Pons (tissue), 1 donor: ENCODE data around the gene RPS8.
"Not testable (repeated sequence)": the region's sequence is repeated elsewhere in the genome, so short reads cannot be mapped to it uniquely, and the experiment has no call there.

Experiments used
- DNase-seq: peaks from one replicate; pipeline ENCODE4 v3.0.0-alpha.2; 2016; ENCODE audit warnings: low spot score

RPS8 gene

GRCh38 chr1:44820328-44821239 is 45.2 kb downstream of the RPS8 start:
- no peak for DNase-seq

GRCh38 chr1:44821240-44821715 is 45.9 kb downstream of the RPS8 start:
- no peak for DNase-seq

- DNase-seq, result no peak
Measured at GRCh38 chr1:44822131-44822701, 46.9 kb downstream of the RPS8 start.

- DNase-seq, result no peak
Measured at GRCh38 chr1:44822981-44823451, 47.7 kb downstream of the RPS8 start.

- DNase-seq, result not testable (repeated sequence)
Measured at GRCh38 chr1:44824392-44824791, 49.1 kb downstream of the RPS8 start.

- DNase-seq, result peak; percentile 65
Measured at GRCh38 chr1:44826375-44827196, 51.2 kb downstream of the RPS8 start.

- no peak for DNase-seq
Measured at GRCh38 chr1:44827197-44828002, 52.1 kb downstream of the RPS8 start.

GRCh38 chr1:44828003-44828651 is 52.8 kb downstream of the RPS8 start:
- DNase-seq, result no peak
